ENCODE data around the gene AGGF1. TPM values are rescaled to one million over a fixed set of nuclear protein-coding genes. Genes with fewer than 3 reads are reported as not detected.
"Not testable (repeated sequence)": the region's sequence is repeated elsewhere in the genome, so short reads cannot be mapped to it uniquely, and the experiment has no call there.

Gene AGGF1, protein sequence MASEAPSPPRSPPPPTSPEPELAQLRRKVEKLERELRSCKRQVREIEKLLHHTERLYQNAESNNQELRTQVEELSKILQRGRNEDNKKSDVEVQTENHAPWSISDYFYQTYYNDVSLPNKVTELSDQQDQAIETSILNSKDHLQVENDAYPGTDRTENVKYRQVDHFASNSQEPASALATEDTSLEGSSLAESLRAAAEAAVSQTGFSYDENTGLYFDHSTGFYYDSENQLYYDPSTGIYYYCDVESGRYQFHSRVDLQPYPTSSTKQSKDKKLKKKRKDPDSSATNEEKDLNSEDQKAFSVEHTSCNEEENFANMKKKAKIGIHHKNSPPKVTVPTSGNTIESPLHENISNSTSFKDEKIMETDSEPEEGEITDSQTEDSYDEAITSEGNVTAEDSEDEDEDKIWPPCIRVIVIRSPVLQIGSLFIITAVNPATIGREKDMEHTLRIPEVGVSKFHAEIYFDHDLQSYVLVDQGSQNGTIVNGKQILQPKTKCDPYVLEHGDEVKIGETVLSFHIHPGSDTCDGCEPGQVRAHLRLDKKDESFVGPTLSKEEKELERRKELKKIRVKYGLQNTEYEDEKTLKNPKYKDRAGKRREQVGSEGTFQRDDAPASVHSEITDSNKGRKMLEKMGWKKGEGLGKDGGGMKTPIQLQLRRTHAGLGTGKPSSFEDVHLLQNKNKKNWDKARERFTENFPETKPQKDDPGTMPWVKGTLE
- total RNA-seq: 22.9 TPM

DNA sequence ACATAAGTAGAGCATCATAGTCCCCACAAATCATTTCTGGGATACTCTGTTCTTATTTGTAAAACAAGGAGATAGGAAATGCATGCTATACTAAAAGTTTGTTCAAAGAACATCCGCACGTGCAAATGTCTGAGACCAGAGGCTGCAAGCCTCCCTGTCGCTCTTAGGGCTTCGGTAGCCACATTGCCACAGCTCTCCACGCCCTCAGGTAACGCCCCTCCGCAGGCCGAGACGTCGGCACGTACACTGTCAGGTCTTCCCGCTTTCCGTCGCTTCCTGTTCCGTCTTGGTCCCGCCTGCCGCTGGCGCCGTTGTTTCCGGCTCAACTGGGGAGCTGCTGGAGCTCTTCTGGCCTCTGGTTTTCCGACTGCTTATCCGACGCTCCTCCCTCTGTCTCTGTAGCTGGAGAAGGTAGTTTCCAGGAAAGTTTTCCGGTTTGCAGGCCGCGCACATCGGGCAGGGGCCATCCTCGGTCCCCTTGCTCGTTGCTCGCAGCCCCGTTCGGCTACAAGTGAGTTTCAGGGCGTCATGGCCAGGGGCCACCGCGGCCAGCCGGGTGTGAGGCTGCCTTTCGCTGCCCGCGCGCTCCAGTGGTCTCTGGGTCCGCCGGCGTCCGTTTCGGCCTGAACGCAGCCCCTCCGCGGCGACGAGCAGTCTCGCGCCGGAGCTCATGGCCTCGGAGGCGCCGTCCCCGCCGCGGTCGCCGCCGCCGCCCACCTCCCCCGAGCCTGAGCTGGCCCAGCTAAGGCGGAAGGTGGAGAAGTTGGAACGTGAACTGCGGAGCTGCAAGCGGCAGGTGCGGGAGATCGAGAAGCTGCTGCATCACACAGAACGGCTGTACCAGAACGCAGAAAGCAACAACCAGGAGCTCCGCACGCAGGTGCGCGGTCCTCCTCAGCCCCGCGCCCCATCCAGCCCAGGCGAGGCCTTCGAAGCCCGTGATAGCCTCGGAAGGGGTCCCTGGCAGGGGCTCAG lies at the start of gene AGGF1:
AGGF1 (plus strand) TSS at position 308 of the 975 bp plus-strand sequence; CDS start at position 671, 363 bp downstream.
- DNase-seq (ENCODE audit: low read depth in 2 of 3, low spot score in 2 of 3): peak; percentile 68 to 95 (median 91)

DNA sequence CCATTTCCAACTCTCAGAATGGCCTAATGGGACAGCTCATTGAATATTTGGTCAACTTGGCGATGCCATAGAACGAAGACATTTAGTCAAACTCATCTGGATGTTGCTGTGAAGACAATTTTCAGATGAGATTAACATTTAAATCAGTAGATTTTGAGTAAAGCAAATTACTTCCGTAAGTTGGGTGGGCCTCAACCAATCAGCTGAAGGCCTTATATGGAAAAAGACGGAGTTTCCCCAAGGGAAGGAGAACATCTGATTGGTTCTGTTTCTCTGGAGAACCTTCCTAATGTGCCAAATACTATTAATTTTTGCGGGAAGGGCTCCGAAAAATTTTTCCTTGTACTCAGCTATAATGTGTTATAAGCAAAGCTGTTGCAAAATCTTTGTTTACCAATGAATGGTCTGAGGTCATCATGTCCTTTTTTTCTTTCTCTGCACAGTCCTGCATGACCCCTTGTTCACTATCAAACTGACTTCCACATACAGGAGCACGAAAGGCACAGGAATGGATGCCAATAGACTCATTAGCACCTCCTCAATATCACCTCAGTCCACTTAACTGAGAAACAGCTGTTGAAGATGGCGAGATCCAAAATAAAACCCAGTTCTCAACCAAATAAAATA lies 49.6 kb upstream of the AGGF1 start:
- no peak for DNase-seq (ENCODE audit: low read depth in 2 of 3, low spot score in 2 of 3)

DNA sequence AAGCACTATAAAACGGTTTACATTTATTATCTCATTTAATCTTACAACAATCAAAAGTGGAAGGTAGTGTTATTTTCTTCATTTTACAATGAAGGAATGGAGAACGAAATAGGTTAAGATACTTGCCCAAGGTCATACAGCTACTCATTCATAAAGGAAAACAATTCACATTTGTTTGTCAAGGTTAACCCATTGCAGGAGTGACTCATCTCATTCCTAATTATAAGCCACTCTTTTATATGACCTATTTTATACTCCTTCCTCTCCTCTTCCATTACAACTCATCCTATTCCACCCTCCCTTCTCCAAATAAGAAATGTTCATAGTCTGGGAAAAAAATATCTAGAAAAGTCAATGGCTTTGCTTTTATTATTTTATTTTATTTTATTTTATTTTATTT lies 47.8 kb upstream of the AGGF1 start:
- DNase-seq (ENCODE audit: low read depth in 2 of 3, low spot score in 2 of 3): no peak

DNA sequence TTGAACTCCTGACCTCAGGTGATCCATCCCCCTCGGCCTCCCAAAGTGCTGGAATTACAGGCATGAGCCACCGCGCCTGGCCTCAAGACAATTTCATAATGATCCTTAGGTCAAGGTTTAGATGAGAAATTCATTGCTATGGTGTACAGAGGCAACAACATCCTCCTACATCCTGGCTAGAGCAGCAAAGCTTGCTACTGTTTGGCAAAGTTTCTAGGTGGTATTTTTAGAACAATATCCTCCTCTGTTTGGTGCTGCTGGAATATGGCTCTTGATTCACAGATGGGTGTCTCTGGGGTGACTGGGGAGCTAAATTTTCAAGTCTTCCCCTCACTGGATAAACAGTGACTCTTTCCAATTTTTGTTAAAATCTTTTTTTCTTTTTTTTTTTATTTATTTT lies 46.7 kb upstream of the AGGF1 start:
- DNase-seq (ENCODE audit: low read depth in 2 of 3, low spot score in 2 of 3): no peak

DNA sequence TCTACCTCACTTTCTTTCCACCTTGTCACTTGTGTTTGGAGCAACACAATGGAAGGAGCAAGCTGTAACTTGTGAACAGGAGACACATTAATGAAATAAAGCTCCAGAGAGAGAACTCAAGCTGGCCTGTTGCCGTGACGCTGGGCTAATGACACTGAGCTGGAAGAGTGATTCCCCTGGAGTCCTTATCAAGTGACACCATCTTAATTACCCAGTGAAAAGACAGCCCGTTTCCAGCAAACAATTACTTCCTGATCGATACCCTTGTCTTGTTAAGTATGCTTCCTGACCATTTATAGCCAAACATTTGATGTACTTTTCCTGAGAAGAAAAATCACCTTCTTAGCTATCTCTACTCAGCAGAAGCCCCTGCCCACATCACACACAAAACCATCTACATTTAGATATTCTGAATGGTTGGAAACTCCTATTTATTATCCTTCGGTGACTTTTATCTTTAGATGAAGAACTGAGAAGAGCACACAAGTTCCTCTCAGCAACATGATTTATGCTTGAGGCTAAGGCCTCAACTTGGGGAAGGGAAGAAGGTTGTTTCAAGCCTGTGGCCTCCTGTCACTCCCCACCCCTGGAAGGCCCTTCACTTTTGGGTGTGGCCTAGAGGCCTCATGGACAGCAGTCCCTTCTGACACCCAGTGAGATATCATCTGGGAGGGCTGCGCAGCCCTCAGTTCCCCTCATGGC lies 43.2 kb upstream of the AGGF1 start:
- DNase-seq (ENCODE audit: low read depth in 2 of 3, low spot score in 2 of 3): no peak

DNA sequence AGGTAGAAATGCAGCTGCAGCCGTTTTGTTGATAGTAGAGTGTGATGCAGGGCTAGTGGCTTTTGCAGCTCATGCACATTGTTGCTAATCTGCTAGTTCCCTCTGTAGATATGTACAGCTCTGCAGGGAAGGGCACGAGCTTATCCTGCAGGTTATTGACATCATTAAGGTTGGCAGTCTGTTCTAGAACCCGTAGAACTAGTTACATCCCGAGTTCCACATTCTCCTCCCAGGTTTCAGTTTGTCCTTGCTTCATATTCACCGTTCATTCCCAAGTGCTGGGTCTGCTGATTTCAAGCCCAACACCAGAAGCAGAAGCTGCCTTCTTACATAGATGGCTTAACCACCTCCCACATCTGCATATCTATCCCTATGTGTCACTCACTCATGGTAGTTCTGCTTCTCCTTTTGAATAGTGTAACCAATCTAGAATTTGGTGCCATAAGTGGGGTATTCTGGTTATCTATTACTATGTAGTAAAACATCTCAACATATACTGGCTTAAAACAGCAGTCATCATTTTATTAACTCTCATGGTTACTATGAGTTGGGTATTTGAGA lies 39.2 kb upstream of the AGGF1 start:
- peak in 1 of 3 donors; percentile 26 for DNase-seq (ENCODE audit: low read depth in 2 of 3, low spot score in 2 of 3)

DNA sequence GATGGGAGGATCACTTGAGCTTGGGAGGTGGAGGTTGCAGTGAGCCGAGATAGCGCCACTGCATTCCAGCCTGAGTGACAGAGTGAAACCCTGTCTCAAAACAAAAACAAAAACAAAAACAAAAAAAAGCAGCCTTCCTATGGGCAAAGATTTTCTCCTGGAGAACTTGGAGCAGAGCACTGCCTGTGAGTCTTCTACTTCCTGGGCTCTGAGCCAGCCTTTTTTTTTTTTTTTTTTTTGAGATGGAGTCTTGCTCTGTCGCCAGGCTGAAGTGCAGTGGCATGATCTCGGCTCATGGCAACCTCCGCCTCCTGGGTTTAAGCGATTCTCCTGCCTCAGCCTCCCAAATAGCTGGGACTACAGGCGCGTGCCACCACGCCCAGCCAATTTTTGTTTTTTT lies 36.8 kb upstream of the AGGF1 start:
- DNase-seq (ENCODE audit: low read depth in 2 of 3, low spot score in 2 of 3): not testable (repeated sequence)

DNA sequence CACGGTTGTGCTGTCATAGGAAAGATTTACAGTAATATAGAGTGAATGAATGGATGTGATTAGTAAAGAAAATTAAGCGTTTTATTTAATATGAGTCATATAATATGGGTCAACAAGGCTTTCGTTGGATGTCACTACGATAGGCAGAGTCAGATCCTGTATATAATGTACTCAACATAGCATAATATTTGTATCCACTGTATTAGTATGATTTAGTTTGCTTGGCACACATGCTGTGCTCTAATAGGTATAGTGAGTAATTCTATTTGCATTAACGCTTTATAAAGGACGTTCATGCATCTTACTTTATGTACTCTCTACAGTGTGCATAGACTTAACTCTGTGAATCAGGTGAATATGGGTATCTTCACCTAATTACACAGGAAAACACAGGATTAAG lies 35.9 kb upstream of the AGGF1 start:
- DNase-seq (ENCODE audit: low read depth in 2 of 3, low spot score in 2 of 3): no peak

DNA sequence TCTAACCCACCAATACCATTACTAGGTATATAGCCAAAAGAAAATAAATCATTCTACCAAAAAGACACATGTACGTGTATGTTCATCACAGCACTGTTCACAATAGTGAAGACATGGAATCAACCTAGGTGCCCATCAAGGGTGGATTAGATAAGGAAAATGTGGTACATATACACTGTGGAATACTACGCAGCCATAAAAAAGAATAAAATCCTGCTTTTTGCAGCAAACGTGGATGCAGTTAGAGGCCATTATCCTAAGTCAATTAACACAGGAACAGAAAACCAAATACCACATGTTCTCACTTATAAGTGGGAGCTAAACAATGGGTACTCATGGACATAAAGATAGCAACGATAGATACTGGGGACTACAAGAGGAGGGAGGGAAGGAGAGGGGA lies 32.0 kb upstream of the AGGF1 start:
- DNase-seq (ENCODE audit: low read depth in 2 of 3, low spot score in 2 of 3): not testable (repeated sequence)

DNA sequence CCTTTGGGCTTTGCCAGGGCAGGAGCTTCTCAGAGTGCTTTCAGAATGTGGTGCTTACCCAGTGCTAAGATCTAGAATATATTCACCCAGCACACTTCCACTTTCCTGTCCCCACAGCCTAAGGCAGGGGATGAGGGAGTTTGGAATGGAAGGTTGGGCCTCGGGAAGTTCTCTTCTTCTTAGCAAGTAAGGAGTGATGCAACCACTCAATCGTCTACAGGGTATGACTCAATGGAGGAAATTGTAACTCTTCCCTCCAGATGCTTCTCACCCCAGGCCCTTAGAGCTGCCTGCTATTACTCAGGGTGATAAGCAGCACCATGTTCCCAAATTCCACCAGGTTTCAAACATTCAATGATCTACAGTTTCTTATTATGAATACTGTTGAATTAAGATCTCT lies 30.8 kb upstream of the AGGF1 start:
- DNase-seq (ENCODE audit: low read depth in 2 of 3, low spot score in 2 of 3): no peak

DNA sequence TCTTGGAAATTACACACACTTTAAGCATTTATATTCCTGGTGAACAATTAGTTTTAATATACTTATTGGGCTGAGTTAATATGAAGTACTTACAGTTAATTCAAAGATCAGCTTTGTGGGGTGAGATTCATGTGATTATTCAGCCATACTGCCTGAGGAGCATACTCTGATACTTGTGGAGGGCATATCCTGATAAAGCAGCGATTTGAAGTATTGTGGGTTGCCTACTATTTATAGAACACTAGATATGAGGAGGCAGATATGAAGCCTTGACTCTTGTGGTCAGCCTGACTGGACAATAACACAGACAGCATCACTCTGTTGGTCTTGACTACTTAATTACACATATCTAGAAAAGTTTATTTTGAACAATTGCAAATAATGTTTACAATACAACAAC lies 27.0 kb upstream of the AGGF1 start:
- DNase-seq (ENCODE audit: low read depth in 2 of 3, low spot score in 2 of 3): no peak

DNA sequence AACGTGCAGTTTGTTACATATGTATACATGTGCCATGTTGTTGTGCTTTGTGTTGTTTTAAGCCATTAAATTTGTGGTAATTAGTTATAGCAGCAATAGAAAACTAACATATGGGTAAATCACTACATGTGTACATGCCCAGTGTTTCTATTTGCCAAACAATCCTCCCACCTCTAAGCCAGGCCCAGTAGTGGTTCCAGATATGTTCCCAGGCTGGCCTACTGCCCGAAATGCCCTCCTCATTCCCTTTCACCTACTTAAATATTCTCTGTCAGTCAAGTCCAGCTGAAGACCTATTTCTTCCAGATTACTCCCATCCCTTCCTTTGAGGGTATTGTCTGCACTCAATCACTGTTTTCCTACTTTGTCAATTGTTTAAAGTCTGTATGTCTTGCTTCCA lies 24.1 kb upstream of the AGGF1 start:
- DNase-seq (ENCODE audit: low read depth in 2 of 3, low spot score in 2 of 3): no peak

DNA sequence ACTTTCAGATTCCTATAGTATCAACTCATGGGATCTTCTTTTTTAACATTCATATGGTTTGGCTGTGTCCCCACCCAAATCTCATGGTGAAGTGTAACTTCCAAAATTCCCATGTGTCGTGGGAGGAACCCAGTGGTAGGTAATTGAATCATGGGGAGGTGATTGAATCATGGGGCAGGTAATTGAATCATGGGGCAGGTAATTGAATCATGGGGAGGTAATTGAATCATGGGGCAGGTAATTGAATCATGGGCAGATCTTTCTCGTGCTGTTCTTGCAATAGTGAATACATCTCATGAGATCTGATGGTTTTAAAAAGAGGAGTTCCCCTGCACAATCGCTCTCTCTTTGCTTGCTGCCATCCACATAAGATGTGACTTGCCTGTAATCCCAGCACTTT lies 21.8 kb upstream of the AGGF1 start:
- no peak for DNase-seq (ENCODE audit: low read depth in 2 of 3, low spot score in 2 of 3)

DNA sequence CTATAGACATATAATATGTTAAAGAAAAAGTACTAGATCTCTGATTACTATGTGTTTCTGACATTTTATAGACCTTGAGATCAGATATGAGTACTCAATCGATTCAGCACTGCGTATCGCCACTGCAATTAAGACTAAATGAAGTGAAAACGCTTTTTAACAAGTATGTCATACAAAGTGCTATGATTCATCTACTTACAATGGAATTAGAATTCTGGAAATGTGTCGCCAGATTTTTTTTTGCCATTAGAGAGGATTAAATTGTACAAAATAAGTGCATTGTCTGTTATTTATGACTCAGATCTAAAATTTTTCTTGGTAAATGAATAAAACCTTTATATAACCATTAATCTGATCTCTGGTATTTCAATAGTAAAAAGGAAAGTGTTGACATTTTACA lies 20.0 kb upstream of the AGGF1 start:
- no peak for DNase-seq (ENCODE audit: low read depth in 2 of 3, low spot score in 2 of 3)

DNA sequence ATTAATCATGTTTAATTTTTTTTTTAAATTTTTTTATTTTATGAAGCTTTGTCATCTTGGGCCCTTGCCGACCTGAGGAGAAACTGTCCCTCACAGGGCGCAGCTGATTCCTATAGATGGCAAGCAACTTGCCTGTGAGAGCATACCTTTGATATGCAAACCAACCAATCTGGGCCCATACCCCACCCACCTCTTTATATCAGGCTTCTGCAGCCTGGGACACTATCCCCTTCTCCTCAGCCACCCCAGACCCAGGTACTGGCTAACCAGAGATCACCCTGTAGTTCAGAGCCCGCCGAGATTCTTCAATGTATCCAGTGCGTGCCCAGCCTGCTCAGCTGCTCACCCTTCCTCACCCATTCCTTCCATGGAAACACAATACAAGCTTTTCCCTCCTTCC lies 18.7 kb upstream of the AGGF1 start:
- no peak for DNase-seq (ENCODE audit: low read depth in 2 of 3, low spot score in 2 of 3)

DNA sequence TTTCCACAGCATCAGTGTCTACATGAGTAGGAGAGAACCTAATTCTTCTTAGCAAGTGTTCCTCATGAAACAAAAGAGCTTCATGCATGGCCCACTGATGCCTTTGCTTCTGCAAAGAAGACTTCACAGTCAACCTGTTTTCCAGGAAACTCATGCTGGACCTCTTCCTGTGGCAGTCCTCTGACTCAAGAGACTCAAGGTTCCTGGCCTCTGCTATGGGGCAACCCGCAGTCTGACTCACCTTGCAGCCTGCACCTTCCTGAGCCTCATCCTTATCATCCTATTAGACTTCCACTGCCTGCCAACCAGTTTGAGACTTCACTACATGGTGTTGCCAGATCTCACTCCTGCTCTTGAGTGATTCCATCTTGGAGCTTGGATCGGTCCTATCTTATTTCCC lies 17.6 kb upstream of the AGGF1 start:
- no peak for DNase-seq (ENCODE audit: low read depth in 2 of 3, low spot score in 2 of 3)

DNA sequence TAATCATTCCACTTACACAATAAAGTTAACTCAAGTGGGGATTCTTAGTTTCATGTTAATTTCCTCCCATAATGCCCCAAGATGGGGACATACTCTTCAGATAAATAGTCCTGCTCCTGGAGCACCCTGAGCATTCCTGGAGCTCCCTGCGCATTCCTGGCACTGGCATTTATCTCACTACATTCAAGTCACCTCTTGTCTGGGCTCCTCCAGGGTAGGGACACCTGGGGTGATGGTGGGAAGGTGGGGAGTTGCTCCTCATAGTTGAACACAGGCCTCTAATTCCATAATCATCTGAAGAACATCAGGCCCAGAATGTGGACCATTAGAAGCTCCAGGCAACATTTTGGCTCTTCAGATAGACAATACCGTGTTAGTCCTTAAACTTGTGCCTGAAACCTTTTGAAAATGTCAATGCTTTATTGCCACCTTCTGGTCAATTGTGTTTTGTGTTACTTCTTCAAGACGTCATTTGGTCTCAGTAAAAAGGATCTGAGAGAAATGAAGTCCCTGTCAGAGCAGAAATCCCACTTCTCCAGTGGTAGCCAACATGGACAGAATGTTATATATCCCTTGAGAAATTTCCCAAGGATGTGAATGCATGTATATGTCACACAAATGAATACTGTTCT lies 14.2 kb upstream of the AGGF1 start:
- DNase-seq (ENCODE audit: low read depth in 2 of 3, low spot score in 2 of 3): peak in 2 of 3 donors; percentile 68 to 85

DNA sequence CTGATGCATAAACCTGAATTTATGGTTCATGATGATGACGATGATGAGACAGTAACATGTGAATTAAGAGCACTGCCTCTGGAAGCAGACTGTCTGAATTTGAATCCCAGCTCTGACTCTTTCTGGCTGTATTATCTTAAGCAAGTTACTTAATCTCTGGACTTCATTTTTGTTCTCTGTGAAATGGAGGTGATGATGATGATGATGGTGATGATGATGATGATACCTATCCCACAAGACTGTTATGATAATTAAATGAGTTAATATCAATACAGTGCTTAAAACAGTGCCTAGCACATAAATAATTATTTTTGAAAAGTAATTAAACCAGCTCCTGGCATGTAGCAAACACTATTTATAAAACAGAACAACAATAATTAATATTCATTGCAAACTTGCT lies 13.2 kb upstream of the AGGF1 start:
- no peak for DNase-seq (ENCODE audit: low read depth in 2 of 3, low spot score in 2 of 3)

DNA sequence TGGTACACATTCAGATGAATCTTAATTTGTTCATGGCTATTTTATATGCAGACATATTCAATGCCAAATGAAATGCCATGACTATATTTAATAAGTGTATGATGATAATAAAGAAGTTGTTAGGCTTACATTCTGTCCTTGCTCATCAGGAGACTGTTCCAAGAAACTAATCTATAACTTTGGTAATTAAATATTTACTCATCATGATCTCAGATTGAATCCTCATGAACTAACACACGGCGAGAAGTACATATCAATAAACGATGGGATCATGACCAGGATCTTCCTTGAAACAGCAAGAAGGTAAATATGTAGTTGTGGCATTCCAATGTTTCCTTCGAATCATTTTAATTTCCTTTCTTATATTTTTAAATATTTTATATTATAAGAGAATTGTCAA lies 12.5 kb upstream of the AGGF1 start:
- no peak for DNase-seq (ENCODE audit: low read depth in 2 of 3, low spot score in 2 of 3)

All from hematopoietic multipotent progenitor cell (in vitro differentiated cells).